HCT116 (cell line): ENCODE results near the gene MSRB2. TPM values are rescaled to one million over a fixed set of nuclear protein-coding genes. Genes with fewer than 3 reads are reported as not detected.

ENCODE experiments used
- ATAC-seq: fragments of 200-7000 bp; cut with Tn5 transposase; 2 replicates; pipeline ENCODE4 v1.9.1; 2020; ENCODE audit warnings: mild to moderate bottlenecking, moderate library complexity
- BruUV-seq: library from RNA; stranded (reverse); fragments of 400-500 nt; replicated peaks from 2 replicates; lab custom pipeline; 2021; lab: Mats Ljungman, UMichigan
- CTCF ChIA-PET: fragments of 300-600 bp; sonication (Branson Sonifier 250); formaldehyde crosslinking; loops from one replicate; lab custom pipeline; 2021; ENCODE audit warnings: antibody characterized with exemption; lab: Charles Lee
- POLR2A ChIA-PET: fragments of 300-600, 350-600 bp; sonication (Branson Sonifier 250); formaldehyde crosslinking; loops from one replicate; lab custom pipeline; 2021; ENCODE audit warnings: antibody characterized with exemption; lab: Charles Lee
- RAD21 ChIA-PET, 2 experiments: fragments of 300-600 bp; sonication (Branson Sonifier 250); formaldehyde crosslinking; loops; one replicate each; lab custom pipeline; 2023; ENCODE audit warnings: low total read pairs in 2 of 2; ENCODE audit not compliant: uncharacterized antibody in 2 of 2, unreplicated experiment in 2 of 2, low non-redundant PET in 1 of 2; lab: Charles Lee
- DNase-seq: peaks from one replicate; pipeline ENCODE4 v3.0.0-alpha.2; 2010; ENCODE audit warnings: low read depth, low spot score
- H2AFZ ChIP-seq: fragments of 200-600 bp; shearing (Covaris generic), sonication (generic); 2 replicates; pipeline ENCODE4 v1.6.1; 2017; ENCODE audit warnings: low read depth, mixed run types, mixed read lengths, antibody characterized with exemption, low read length; ENCODE audit not compliant: poor library complexity, severe bottlenecking
- H3K27ac ChIP-seq: 2 replicates; pipeline ENCODE4 v1.5.1; 2012; ENCODE audit warnings: low read depth, low read length
- H3K27me3 ChIP-seq: fragments of 200-600 bp; sonication (generic); 2 replicates; pipeline ENCODE4 v1.6.1; 2016; ENCODE audit warnings: mixed run types, low read length, mixed read lengths; ENCODE audit not compliant: insufficient read depth
- H3K36me3 ChIP-seq, 2 experiments: fragments of 200-500 bp in 1 of 2; fragments of 200-600 bp in 1 of 2; sonication (Bioruptor generic) in 1 of 2; sonication (generic) in 1 of 2; 2 replicates each; pipeline versions ENCODE4 v1.5.1 to v1.6.1; 2014 to 2016; ENCODE audit warnings: low read length in 2 of 2, inconsistent platforms in 1 of 2, mixed read lengths in 1 of 2, mixed run types in 1 of 2; ENCODE audit not compliant: insufficient read depth in 2 of 2, control insufficient read depth in 1 of 2
- H3K4me1 ChIP-seq, 2 experiments: fragments of 200-600 bp in 1 of 2; sonication (generic) in 1 of 2; 2 replicates each; pipeline versions ENCODE4 v1.5.1 to v1.6.1; 2012 to 2017; ENCODE audit warnings: low read length in 2 of 2, inconsistent platforms in 1 of 2, mild to moderate bottlenecking in 1 of 2, mixed read lengths in 1 of 2, mixed run types in 1 of 2, moderate library complexity in 1 of 2; ENCODE audit not compliant: insufficient read depth in 2 of 2, control insufficient read depth in 1 of 2
- H3K4me2 ChIP-seq: fragments of 200-600 bp; sonication (generic); 2 replicates; pipeline ENCODE4 v1.6.1; 2017; ENCODE audit warnings: mixed run types, low read length, mixed read lengths
- H3K4me3 ChIP-seq, 2 experiments: fragments of 200-600 bp in 1 of 2; sonication (generic) in 1 of 2; replicated peaks in 1 of 2; 2 replicates each; pipeline ENCODE4 v1.5.1; 2011 to 2016; ENCODE audit warnings: low read length in 2 of 2, control low read depth in 1 of 2, low read depth in 1 of 2, mild to moderate bottlenecking in 1 of 2, mixed read lengths in 1 of 2, mixed run types in 1 of 2
- H3K79me2 ChIP-seq: fragments of 200-600 bp; sonication (generic); 2 replicates; pipeline ENCODE4 v1.6.1; 2017; ENCODE audit warnings: mild to moderate bottlenecking, mixed run types, low read length, moderate library complexity, mixed read lengths; ENCODE audit not compliant: insufficient read depth
- H3K9ac ChIP-seq: fragments of 200-600 bp; sonication (generic); 2 replicates; pipeline ENCODE4 v1.6.1; 2016; ENCODE audit warnings: low read length, mixed read lengths
- H3K9me2 ChIP-seq: fragments of 200-600 bp; sonication (generic), shearing (Covaris generic); 2 replicates; pipeline ENCODE4 v1.6.1; 2017; ENCODE audit warnings: mixed run types, mild to moderate bottlenecking, moderate library complexity; ENCODE audit not compliant: insufficient read depth
- H3K9me3 ChIP-seq, 2 experiments: fragments of 200-500 bp in 1 of 2; fragments of 200-600 bp in 1 of 2; sonication (Bioruptor generic) in 1 of 2; sonication (generic) in 1 of 2; 2 replicates each; pipeline ENCODE4 v1.6.1; 2014 to 2017; ENCODE audit warnings: low read length in 2 of 2, mixed read lengths in 2 of 2, inconsistent platforms in 1 of 2, low read depth in 1 of 2, mild to moderate bottlenecking in 1 of 2, mixed run types in 1 of 2, moderate library complexity in 1 of 2; ENCODE audit not compliant: control insufficient read depth in 1 of 2, insufficient read depth in 1 of 2
- H4K20me1 ChIP-seq: fragments of 200-600 bp; sonication (generic), shearing (Covaris generic); 2 replicates; pipeline ENCODE4 v1.6.1; 2017; ENCODE audit warnings: mixed run types, mild to moderate bottlenecking, moderate library complexity; ENCODE audit not compliant: insufficient read depth
- ATF3 ChIP-seq: IDR thresholded peaks from 2 replicates; pipeline ENCODE4 v1.6.1; 2012
- CBX3 ChIP-seq: IDR thresholded peaks from 2 replicates; pipeline ENCODE4 v1.6.1; 2012; ENCODE audit warnings: low read depth
- CEBPB ChIP-seq: IDR thresholded peaks from 2 replicates; pipeline ENCODE4 v1.6.1; 2012; ENCODE audit warnings: low read depth
- EZH2 ChIP-seq: fragments of 200-600 bp; sonication (generic); IDR thresholded peaks from 2 replicates; pipeline ENCODE4 v1.6.1; 2017; ENCODE audit warnings: antibody characterized with exemption, mixed run types
- MAX ChIP-seq: IDR thresholded peaks from 2 replicates; pipeline ENCODE4 v1.6.1; 2012
- POLR2A ChIP-seq: IDR thresholded peaks from 2 replicates; pipeline ENCODE4 v1.7.0; 2011; ENCODE audit warnings: borderline replicate concordance; ENCODE audit not compliant: insufficient read depth, insufficient read length; ENCODE audit errors: extremely low read depth
- RAD21 ChIP-seq: IDR thresholded peaks from 2 replicates; pipeline ENCODE4 v1.6.1; 2012; ENCODE audit warnings: low read depth, mild to moderate bottlenecking
- SP1 ChIP-seq: IDR thresholded peaks from 2 replicates; pipeline ENCODE4 v1.6.1; 2012; ENCODE audit warnings: low read depth
- SRF ChIP-seq: IDR thresholded peaks from 2 replicates; pipeline ENCODE4 v1.6.1; 2012; ENCODE audit warnings: low read depth
- TCF7L2 ChIP-seq: IDR thresholded peaks from 2 replicates; pipeline ENCODE4 v1.7.0; 2011; ENCODE audit warnings: borderline replicate concordance, inconsistent platforms; ENCODE audit not compliant: insufficient read depth, insufficient read length; ENCODE audit errors: extremely low read depth
- YY1 ChIP-seq: IDR thresholded peaks from 2 replicates; pipeline ENCODE4 v1.6.1; 2011; ENCODE audit warnings: low read length, low read depth, moderate library complexity, mild to moderate bottlenecking; ENCODE audit not compliant: insufficient replicate concordance; ENCODE audit errors: extremely low read depth
- ZBTB33 ChIP-seq: IDR thresholded peaks from 2 replicates; pipeline ENCODE4 v1.6.1; 2011; ENCODE audit warnings: mild to moderate bottlenecking, low read length, moderate library complexity; ENCODE audit not compliant: insufficient replicate concordance; ENCODE audit errors: extremely low read depth
- ZNF274 ChIP-seq: fragments of 200-500 bp; sonication (Bioruptor generic); IDR thresholded peaks from 2 replicates; pipeline ENCODE4 v1.6.1; 2014; ENCODE audit warnings: mild to moderate bottlenecking, low read depth, low read length, inconsistent platforms
- intact Hi-C: fragments of 100-400 bp; cut with micrococcal nuclease; formaldehyde crosslinking; loops from 2 replicates; pipeline ENCODE4 v1.10.0; 2022
- total RNA-seq: library from RNA; stranded (reverse); gene quantifications from one replicate; pipeline ENCODE4 v1.2.1, GENCODE V29; 2021; ENCODE audit not compliant: unreplicated experiment

The MSRB2 gene
- total RNA-seq, 1 experiment from 2014 or later: 13.6 TPM

GRCh38 chr10:23073527-23073926, 21.9 kb upstream of the MSRB2 start:
- POLR2A ChIA-PET: no interaction called here
- no peak overlapping the region for H2AFZ ChIP-seq
- H3K9ac ChIP-seq: no peak overlapping the region
- H3K9me2 ChIP-seq: no peaks in the 10 kb centered on the region
- no peaks in the 10 kb centered on the region for H3K79me2 ChIP-seq
- CTCF ChIA-PET: no interaction called here
- RAD21 ChIA-PET: no interaction called here
- no peak for DNase-seq
- H3K27me3 ChIP-seq: no peaks in the 10 kb centered on the region
- H3K36me3 ChIP-seq: no peaks in the 10 kb centered on the region
- BruUV-seq: no TSS peak
- H3K4me2 ChIP-seq: no peak overlapping the region
- H3K4me1 ChIP-seq: no peaks in the 10 kb centered on the region
- no peak overlapping the region for H3K27ac ChIP-seq
- no peak overlapping the region for H3K4me3 ChIP-seq
- no peak for ATAC-seq
- TF ChIP-seq ZNF274 (no peak), TCF7L2 (no peak), ZBTB33 (no peak), POLR2A (no peak), MAX (no peak), ATF3 (no peak), SP1 (no peak), SRF (no peak), CEBPB (no peak), CBX3 (no peak), EZH2 (no peak), YY1 (no peak), RAD21 (no peak)
- H3K9me3 ChIP-seq: no peaks in the 10 kb centered on the region
- no peaks in the 10 kb centered on the region for H4K20me1 ChIP-seq
- intact Hi-C loops: no loop called here
